ENCODE measurements around the gene DIDO1.

DNA sequence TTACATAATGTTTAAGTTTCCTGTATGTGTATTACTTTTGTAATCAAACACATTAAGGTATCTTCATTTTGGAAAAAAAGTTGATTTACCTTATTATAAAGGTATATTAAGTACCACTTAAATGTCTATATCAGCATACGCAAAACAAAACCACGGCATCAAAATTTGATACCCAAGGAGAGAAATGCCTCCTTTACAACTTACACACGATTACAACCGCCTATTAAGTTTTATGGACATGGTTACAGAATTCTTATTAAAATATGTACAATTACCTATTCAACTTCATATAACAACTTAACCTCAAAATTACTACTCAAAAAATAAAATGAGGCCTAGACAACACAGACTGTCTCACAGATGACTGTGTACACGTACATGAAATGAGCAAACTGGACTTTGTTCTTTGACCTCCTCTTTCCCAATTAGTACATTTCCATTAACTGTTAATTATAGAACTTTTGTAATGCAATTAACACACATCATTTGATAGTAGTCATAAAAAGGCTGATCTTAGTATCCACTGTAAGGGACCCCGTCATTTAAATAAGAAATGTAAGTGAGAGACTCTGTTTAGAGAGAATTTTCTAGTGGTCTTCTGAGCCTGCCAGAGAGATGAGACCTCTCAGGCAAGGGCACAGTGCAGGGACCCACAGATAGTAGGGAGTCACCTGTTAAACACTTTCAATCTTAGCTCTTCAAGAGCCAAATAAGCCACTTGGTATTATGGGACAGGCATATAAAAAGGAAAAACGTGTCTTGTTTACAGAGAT lies 2.5 kb downstream of the DIDO1 start:
- TF ChIP-seq, protein P1, sequence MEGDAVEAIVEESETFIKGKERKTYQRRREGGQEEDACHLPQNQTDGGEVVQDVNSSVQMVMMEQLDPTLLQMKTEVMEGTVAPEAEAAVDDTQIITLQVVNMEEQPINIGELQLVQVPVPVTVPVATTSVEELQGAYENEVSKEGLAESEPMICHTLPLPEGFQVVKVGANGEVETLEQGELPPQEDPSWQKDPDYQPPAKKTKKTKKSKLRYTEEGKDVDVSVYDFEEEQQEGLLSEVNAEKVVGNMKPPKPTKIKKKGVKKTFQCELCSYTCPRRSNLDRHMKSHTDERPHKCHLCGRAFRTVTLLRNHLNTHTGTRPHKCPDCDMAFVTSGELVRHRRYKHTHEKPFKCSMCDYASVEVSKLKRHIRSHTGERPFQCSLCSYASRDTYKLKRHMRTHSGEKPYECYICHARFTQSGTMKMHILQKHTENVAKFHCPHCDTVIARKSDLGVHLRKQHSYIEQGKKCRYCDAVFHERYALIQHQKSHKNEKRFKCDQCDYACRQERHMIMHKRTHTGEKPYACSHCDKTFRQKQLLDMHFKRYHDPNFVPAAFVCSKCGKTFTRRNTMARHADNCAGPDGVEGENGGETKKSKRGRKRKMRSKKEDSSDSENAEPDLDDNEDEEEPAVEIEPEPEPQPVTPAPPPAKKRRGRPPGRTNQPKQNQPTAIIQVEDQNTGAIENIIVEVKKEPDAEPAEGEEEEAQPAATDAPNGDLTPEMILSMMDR (conservative IDR thresholded peaks at IDR 0.05 in 1 of 2, IDR thresholded peaks at IDR 0.05 in 1 of 2; ENCODE audit: low read depth in 1 of 2, low read length in 2 of 2) = no peak
- no peak for TF ChIP-seq EZH2 (IDR thresholded peaks at IDR 0.05; ENCODE audit: low read length, missing control alignments)
